ENCODE results near the gene MTHFSD.

Gene MTHFSD

GRCh38 chr16:86512860-86513470 lies 42.1 kb downstream of the MTHFSD start:
- DNase-seq, result no peak

- DNase-seq, result no peak
These were observed 42.7 kb downstream of the MTHFSD start for GRCh38 chr16:86512301-86512859.

GRCh38 chr16:86511317-86512161 lies 43.5 kb downstream of the MTHFSD start:
- no peak for DNase-seq

GRCh38 chr16:86510465-86511261 lies 44.4 kb downstream of the MTHFSD start, which contains the start of gene FOXF1:
FOXF1 (plus strand) TSS chr16:86510527; CDS start chr16:86510570, 43 bp downstream.
- peak in 1 of 2 donors; percentile 53 for DNase-seq

- DNase-seq, result no peak
These were observed 45.1 kb downstream of the MTHFSD start for GRCh38 chr16:86509759-86510464.

- DNase-seq, result peak in 1 of 2 donors; percentile 35
These were observed 45.9 kb downstream of the MTHFSD start for GRCh38 chr16:86508947-86509758.

- DNase-seq, result no peak
These were observed 46.7 kb downstream of the MTHFSD start for GRCh38 chr16:86508028-86508946.

GRCh38 chr16:86507173-86508027 lies 47.6 kb downstream of the MTHFSD start:
- DNase-seq, result no peak

GRCh38 chr16:86505899-86506864 lies 48.9 kb downstream of the MTHFSD start:
- no peak for DNase-seq

- DNase-seq, result no peak
These were observed 49.7 kb downstream of the MTHFSD start for GRCh38 chr16:86505185-86505898.

GRCh38 chr16:86504315-86505184 lies 50.5 kb downstream of the MTHFSD start:
- no peak for DNase-seq

- no peak for DNase-seq
These were observed 51.2 kb downstream of the MTHFSD start for GRCh38 chr16:86503830-86504229.

- no peak for DNase-seq
These were observed 51.9 kb downstream of the MTHFSD start for GRCh38 chr16:86502856-86503748.

GRCh38 chr16:86501989-86502855 lies 52.8 kb downstream of the MTHFSD start:
- no peak for DNase-seq

All from inflammatory macrophage (primary cell).